Jurkat, Clone E6-1 (cell line): ENCODE measurements around the gene SNRNP200. TPM values are rescaled to one million over a fixed set of nuclear protein-coding genes. Genes with fewer than 3 reads are reported as not detected.

ENCODE experiments used
- DNase-seq: peaks from one replicate; pipeline ENCODE4 v3.0.0-alpha.2; 2011; ENCODE audit warnings: low read depth, low spot score
- H3K4me3 ChIP-seq: 2 replicates; pipeline ENCODE4 v1.5.1; 2011; ENCODE audit warnings: mild to moderate bottlenecking, low read length, control low read depth, moderate library complexity
- polyA plus RNA-seq: library from polyadenylated mRNA; unstranded; fragments of >200 nt; gene quantifications from one replicate; pipeline ENCODE4 v1.2.1, GENCODE V29; 2012; ENCODE audit warnings: missing spikeins; ENCODE audit not compliant: insufficient read length, insufficient read depth

The SNRNP200 gene
- 189 TPM for polyA plus RNA-seq

GRCh38 chr2:96305091-96305978, at the start of gene SNRNP200:
Gene SNRNP200, minus strand, starts transcription at chr2:96305546. Its CDS starts 109 bp downstream, at chr2:96305437.
- peak within 1 kb of the TSS; percentile 99 for H3K4me3 ChIP-seq
- peak; percentile 89 for DNase-seq

DNA sequence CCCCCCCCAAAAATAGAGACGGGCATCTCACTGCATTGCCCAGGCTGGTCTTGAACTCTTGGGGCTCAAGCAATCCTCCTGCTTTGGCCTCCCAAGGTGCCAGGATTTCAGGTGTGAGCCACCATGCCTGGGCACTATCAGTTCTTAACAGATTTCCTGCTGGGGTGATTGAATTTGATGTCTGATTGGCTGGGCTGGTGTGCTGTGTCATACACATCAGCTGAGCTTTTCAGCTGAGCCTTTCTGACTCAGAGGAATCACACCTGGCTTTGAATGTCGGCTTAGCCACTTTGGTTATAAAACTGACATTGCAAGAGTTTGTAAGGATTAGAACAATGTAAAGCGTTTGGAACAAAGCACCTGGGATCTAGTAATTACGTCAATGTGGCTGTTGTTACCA, 49.1 kb upstream of the SNRNP200 start:
- peak; percentile 36 for DNase-seq
- no peak overlapping the region for H3K4me3 ChIP-seq

DNA sequence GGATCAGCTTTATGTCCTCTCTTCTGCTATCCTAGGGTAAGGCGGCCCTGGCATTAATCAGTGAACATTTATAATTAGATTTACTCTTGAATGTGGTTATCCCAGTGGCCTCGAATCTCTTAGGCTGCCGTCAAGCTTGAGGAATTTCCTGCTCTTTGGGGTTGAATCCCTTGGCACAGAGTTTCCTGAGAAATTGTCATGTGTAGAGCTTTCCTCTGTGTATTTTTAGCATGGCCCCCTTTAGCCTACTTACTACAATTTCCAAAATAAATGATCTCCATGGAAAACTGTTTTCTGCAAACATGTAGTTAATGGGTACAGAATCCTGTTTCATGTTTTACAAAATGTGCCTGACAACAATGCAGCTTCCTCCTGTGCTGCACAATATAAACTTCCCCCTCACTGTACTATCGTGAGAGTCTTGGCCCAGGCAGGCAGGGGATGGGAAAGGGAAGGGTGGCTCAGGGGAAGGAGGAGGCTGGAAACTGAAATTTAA, 48.3 kb upstream of the SNRNP200 start:
- H3K4me3 ChIP-seq, result no peak overlapping the region
- no peak for DNase-seq

- DNase-seq, result no peak
- no peak overlapping the region for H3K4me3 ChIP-seq
Measured at GRCh38 chr2:96353032-96353561, 47.8 kb upstream of the SNRNP200 start.

GRCh38 chr2:96347395-96347794, 42.0 kb upstream of the SNRNP200 start:
- no peak for DNase-seq
- H3K4me3 ChIP-seq, result no peak overlapping the region

DNA sequence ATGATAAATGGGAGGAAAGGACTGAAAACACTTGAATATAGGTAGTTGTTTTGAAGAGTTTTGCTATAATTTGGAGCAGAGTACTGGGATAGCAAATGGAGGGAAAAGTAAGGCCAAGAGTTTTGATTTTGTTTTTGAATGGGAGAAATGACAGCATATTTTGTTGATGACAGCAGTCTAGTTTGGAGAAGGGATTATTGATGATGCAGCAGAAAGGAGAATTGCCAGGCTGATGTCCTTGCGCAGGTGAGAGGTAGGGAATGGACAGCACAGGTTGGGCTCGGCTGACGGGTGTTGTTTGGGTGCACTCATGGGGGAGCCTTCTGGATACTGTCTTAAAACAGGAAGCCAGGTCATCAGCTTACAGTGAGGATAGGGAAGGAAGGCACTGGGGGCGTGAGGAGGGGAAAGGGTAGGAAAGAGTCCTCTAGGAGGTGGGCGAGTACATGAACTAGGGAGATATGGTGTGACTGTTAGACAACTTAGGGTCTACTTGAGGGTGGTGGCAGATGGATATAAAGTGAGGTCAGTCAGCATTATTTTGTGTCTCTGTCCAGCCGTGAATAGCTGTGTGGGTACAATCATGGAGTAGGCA, 40.6 kb upstream of the SNRNP200 start:
- no peak for DNase-seq
- H3K4me3 ChIP-seq, result no peak overlapping the region

DNA sequence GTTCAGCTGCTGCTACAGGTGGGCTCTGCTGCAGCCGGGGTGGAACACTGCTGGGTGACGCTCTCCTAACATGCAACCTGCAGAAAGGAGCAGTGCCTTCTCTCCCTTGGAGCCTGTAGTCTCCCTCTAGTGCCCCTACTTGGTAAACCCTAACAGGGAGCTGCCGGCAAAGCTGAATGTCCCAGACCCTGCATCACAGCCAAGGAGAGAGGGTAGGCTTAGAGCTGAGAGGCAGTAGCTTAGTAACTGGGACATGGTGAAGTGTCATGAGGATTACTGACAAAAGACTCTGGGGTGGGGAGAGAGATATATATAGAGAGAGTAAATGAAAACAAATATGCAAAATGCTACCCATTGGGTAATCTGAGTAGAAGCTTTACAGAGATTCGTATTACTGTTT, 40.1 kb upstream of the SNRNP200 start:
- no peak overlapping the region for H3K4me3 ChIP-seq
- no peak for DNase-seq

GRCh38 chr2:96344011-96344410, 38.7 kb upstream of the SNRNP200 start:
- no peak overlapping the region for H3K4me3 ChIP-seq
- DNase-seq, result no peak

- no peak for DNase-seq
- no peak overlapping the region for H3K4me3 ChIP-seq
Measured at GRCh38 chr2:96342085-96342484, 36.7 kb upstream of the SNRNP200 start.

DNA sequence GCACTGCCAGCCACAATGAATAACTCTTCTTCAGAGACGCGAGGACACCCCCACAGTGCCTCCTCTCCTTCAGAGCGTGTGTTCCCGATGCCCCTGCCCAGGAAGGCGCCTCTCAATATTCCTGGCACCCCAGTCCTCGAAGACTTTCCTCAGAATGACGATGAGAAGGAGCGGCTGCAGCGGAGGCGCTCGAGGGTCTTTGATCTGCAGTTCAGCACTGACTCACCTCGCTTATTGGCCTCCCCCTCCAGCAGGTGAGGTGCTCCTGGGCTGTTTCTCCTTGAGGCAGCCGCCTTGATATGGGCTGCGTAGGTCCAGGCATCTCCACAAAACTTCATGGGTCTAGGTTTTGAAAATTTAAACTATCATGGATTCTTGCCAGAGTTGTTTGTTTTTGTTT, 36.3 kb upstream of the SNRNP200 start:
- no peak overlapping the region for H3K4me3 ChIP-seq
- no peak for DNase-seq

- H3K4me3 ChIP-seq, result no peak overlapping the region
- no peak for DNase-seq
Measured at GRCh38 chr2:96340493-96341414, 35.4 kb upstream of the SNRNP200 start.

- peak overlapping the region; percentile 77 for H3K4me3 ChIP-seq
- DNase-seq, result no peak
Measured at GRCh38 chr2:96336873-96337272, 31.5 kb upstream of the SNRNP200 start.

DNA sequence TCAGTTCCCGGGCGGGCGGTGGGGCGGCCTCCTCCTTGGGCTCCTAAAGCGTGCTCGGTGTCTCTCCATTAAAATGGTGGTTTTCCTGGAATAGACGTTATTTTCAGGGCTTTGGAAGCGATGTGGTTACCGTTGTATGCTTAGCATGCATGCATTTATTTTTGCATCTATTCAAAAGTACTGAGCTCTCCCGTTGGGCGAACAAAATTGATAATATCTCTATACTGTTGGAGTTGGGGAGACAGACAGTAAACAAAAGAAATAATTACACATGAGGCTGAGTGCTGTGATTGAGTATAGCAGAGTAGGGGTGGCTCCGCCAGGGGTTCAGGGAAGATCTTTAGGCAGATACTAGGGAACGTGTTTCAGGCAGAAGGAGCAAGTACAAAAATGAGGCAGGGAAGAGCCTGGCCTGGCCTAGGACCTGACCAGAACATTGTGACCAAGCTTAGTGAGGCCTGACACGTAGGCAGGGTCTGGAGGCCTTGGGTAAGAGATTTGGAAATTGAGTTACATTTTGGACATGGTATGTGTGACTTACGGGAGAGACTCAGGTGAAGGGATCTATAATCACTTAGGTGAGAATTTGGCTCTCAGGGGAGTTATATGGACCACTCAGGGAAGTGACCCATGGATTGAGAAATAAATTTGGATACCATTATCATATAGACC, 30.9 kb upstream of the SNRNP200 start:
- H3K4me3 ChIP-seq, result peak overlapping the region; percentile 77
- no peak for DNase-seq

DNA sequence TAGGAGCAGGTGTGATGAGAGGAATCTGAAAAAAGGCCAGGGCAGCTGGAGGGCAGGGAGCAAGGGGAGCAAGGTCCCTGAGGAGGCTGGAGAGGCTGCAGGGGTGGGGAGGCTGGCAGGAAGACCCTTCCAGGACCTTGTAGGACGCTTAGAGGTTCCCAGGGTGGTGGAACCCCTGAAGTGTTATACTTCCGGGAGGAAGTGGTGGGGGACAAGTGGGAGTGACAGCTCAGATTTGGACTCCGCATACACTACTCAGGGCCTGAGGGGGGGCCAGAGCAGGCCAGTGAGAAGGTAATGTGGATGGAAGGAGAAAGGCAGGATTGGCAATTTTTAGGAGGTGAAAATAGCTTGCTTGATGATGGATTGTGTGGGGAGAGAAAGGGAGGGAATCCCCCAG, 28.4 kb upstream of the SNRNP200 start:
- DNase-seq, result no peak
- no peak overlapping the region for H3K4me3 ChIP-seq

DNA sequence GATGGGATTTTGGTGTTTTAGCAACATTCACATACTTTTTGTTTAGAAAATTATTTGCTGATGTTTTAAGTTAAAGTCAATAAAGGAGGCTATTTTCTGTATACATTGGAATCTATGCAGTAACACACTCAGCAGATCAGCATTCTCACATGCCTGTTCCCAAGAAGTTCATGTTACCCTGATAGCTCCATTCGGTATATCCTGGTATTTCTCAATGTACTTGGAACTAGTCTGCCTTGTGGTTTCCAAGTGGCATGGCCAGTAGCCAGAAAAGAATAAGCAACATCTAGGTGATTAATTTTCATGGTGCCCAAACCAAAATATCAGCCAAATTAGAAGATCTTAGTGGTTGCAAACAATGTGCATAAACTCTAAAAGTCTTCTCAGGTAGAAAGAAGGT, 25.1 kb upstream of the SNRNP200 start:
- DNase-seq, result no peak
- H3K4me3 ChIP-seq, result no peak overlapping the region

DNA sequence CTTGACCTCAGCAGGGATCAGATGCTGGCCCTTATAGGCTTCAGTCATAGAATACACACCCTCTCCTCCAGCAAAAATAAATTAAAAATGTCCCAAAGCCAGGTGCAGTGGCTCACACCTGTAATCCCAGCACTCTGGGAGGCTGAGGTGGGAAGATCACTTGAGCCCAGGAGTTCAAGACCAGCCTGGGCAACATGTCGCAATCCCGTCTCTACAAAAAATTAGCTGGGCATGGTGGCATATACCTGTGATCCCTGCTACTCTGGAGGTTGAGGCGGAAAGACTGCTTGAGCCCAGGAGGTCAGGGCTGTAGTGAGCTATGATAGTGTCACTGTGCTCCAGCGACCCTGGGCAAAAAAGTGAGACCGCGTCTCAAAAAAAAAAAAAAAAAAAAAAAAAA, 24.5 kb upstream of the SNRNP200 start:
- H3K4me3 ChIP-seq, result no peak overlapping the region

GRCh38 chr2:96329456-96329855, 24.1 kb upstream of the SNRNP200 start:
- no peak overlapping the region for H3K4me3 ChIP-seq
- no peak for DNase-seq

More for the DNA sequence above, 24.5 kb upstream of the SNRNP200 start:
- DNase-seq, result no peak

DNA sequence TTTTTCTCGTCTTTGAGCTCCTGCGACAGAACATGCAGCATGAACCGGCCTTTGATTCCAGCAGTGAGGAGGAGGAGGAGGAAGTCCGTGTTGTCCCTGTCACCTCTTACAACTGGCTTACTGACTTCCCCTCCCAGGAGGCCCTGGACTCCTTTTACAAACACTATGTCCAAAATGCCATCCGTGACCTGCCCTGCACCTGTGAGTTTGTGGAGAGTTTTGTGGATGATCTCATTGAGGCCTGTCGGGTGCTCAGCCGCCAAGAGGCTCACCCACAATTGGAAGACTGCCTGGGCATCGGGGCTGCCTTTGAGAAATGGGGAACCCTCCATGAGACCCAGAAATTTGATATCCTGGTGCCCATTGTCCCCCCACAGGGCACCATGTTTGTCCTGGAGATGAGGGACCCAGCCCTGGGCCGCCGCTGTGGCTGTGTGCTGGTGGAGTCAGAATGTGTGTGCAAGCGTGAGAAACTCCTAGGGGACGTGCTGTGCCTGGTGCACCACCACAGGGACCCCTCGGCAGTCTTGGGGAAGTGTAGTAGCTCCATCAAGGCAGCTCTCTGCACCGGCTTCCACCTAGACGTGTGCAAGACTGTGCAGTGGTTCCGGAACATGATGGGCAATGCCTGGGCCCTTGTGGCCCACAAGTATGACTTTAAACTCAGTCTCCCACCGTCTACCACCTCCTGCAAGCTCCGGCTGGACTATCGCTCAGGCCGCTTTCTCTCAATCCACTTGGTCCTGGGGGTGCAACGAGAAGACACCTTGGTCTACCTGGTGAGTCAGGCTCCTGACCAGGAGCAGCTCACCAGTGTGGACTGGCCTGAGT, 21.9 kb upstream of the SNRNP200 start:
- no peak for DNase-seq
- no peak overlapping the region for H3K4me3 ChIP-seq
